Myocyte (in vitro differentiated cells): ENCODE results near the gene WFS1. TPM values are rescaled to one million over a fixed set of nuclear protein-coding genes. Genes with fewer than 3 reads are reported as not detected.

ENCODE experiments used
- DNase-seq: peaks from one replicate; pipeline ENCODE4 v3.0.0-alpha.2; 2012; ENCODE audit warnings: low read depth
- total RNA-seq: library from RNA; depleted of rRNA; stranded (reverse); fragments of >200 nt; gene quantifications from 2 replicates; pipeline ENCODE4 v1.2.3, GENCODE V29; 2014

WFS1 gene
- total RNA-seq, 1 donor from 2014 or later, result 21.7 TPM

DNA sequence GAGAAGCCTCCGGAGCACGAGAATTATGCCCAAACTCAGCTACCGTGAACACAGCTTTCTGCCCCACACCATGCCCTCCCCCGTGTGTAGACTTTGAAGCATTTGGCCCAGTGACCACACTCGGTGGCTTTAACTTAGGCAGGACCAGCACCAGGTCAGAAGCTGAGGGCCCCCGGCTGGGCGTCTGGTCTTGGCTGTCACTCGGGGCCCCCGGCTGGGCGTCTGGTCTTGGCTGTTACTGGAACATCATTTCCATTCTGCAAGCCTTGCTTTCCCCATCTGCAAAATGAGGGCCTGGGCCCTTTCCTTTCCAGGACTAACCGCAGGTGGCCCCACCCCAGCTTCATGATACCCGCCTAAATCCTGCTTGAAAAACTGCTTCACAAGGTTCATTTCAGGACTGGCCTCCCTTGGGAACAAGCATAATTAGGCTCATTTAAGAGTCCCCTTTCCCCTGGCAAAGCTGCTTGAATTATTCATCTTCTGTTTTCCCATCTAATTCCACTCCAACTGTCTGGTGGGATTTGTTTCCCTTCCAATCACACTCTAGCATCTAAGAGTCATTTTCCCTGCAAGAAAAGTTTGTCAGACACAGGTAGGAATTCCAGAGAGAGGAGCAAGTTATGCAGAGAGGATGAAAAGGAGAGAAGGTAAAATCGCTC is 82.5 kb downstream of the WFS1 start:
- DNase-seq, result no peak

Other genes with a start within 250 kb of the WFS1 start
- 0.16 TPM in 1 of 2 replicates, not detected in the other for gene JAKMIP1, start 69.3 kb upstream of the WFS1 start, total RNA-seq
- 0.29 and 2.0 TPM in 2 replicates for gene PPP2R2C, start 202.8 kb downstream of the WFS1 start, total RNA-seq